PFSK-1 (cell line): ENCODE measurements around the gene PUM2.

Experiments
- POLR2AphosphoS5 ChIP-seq: IDR thresholded peaks from 2 replicates; pipeline ENCODE4 v1.6.1; 2012; ENCODE audit warnings: low read depth, mild to moderate bottlenecking, control low read depth, low read length, moderate library complexity
- SIN3A ChIP-seq: IDR thresholded peaks from 2 replicates; pipeline ENCODE4 v1.6.1; 2012; ENCODE audit warnings: mild to moderate bottlenecking, low read length, moderate library complexity, borderline replicate concordance; ENCODE audit not compliant: insufficient read depth
- TAF1 ChIP-seq: IDR thresholded peaks from 2 replicates; pipeline ENCODE4 v1.6.1; 2012; ENCODE audit warnings: low read length, control low read depth, borderline replicate concordance; ENCODE audit not compliant: insufficient read depth

DNA sequence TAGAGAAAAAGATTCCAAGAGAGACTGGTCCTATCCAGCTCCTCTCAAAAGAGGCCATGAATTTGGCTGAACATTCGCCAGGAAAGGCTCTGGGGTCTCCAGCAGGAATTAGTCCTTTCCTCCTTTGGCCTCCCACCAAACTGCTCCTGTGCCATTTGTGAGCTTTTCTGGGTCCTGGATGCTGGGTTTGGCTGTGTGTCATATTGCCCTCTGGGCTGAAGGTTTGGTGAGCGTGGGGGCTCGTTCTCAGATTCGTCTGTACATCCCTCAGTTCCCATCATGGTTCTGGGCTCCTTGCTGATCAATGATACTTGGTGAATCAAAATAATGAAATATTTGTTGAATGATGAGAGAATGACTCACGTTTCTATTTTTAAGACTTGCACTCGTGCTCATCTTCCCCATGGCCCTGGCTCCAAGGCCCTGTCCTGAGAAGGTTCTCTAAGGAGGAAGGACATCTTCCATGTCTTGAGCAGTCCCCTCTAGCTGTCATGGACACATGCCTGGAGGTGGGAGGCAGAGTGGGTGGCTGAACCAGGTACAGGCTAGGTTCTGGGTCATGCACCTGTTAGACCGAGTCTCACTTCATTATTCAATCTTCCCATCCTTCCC is 48.4 kb upstream of the PUM2 start:
- TF ChIP-seq POLR2AphosphoS5 = no peak
- no peak for TF ChIP-seq SIN3A
- TF ChIP-seq TAF1 = no peak
